ENCODE results near the gene SPOCK1.

GRCh38 chr5:137233726-137234125 is 265.4 kb downstream of the SPOCK1 start:
- no peak for TF ChIP-seq POLR2A (IDR thresholded peaks at IDR 0.05)
- TF ChIP-seq, protein P1, sequence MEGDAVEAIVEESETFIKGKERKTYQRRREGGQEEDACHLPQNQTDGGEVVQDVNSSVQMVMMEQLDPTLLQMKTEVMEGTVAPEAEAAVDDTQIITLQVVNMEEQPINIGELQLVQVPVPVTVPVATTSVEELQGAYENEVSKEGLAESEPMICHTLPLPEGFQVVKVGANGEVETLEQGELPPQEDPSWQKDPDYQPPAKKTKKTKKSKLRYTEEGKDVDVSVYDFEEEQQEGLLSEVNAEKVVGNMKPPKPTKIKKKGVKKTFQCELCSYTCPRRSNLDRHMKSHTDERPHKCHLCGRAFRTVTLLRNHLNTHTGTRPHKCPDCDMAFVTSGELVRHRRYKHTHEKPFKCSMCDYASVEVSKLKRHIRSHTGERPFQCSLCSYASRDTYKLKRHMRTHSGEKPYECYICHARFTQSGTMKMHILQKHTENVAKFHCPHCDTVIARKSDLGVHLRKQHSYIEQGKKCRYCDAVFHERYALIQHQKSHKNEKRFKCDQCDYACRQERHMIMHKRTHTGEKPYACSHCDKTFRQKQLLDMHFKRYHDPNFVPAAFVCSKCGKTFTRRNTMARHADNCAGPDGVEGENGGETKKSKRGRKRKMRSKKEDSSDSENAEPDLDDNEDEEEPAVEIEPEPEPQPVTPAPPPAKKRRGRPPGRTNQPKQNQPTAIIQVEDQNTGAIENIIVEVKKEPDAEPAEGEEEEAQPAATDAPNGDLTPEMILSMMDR (IDR thresholded peaks at IDR 0.05): no peak
- no peak for TF ChIP-seq POLR2AphosphoS5 (IDR thresholded peaks at IDR 0.05)

All from stomach (tissue), 4 donors.